Neutrophil (primary cell): Measurements from ENCODE around the gene UMAD1.

Experiments used
- H3K27ac ChIP-seq: fragments of 200-600 bp; sonication (generic); 2 replicates; pipeline ENCODE4 v1.5.1; 2016; ENCODE audit warnings: mild to moderate bottlenecking, moderate library complexity
- H3K27me3 ChIP-seq: fragments of 200-600 bp; sonication (generic); 2 replicates; pipeline ENCODE4 v1.6.0; 2016; ENCODE audit warnings: mild to moderate bottlenecking
- H3K36me3 ChIP-seq: fragments of 200-600 bp; sonication (generic); 2 replicates; pipeline ENCODE4 v1.5.1; 2017
- H3K4me1 ChIP-seq, 2 experiments: fragments of 200-600 bp in 1 of 2; sonication (generic) in 1 of 2; 1 replicate in 1 of 2; 2 replicates in 1 of 2; pipeline versions ENCODE4 v1.5.1 to v1.6.1; 2013 to 2016; ENCODE audit warnings: low read depth in 1 of 2, low read length in 1 of 2, mild to moderate bottlenecking in 1 of 2, moderate library complexity in 1 of 2; ENCODE audit not compliant: control insufficient read depth in 1 of 2, insufficient read depth in 1 of 2
- H3K4me3 ChIP-seq, 2 experiments: fragments of 200-600 bp in 1 of 2; sonication (generic) in 1 of 2; 1 replicate in 1 of 2; 2 replicates in 1 of 2; pipeline ENCODE4 v1.5.1; 2013 to 2016; ENCODE audit warnings: low read depth in 1 of 2, low read length in 1 of 2, mild to moderate bottlenecking in 1 of 2, moderate library complexity in 1 of 2
- H3K9me3 ChIP-seq: fragments of 200-600 bp; sonication (generic); 2 replicates; pipeline ENCODE4 v1.5.1; 2016
- TF ChIP-seq, protein P1 (sequence below): fragments of 200-600 bp; sonication (generic); IDR thresholded peaks from 2 replicates; pipeline ENCODE4 v1.5.1; 2016; ENCODE audit warnings: antibody characterized with exemption

Gene UMAD1

DNA sequence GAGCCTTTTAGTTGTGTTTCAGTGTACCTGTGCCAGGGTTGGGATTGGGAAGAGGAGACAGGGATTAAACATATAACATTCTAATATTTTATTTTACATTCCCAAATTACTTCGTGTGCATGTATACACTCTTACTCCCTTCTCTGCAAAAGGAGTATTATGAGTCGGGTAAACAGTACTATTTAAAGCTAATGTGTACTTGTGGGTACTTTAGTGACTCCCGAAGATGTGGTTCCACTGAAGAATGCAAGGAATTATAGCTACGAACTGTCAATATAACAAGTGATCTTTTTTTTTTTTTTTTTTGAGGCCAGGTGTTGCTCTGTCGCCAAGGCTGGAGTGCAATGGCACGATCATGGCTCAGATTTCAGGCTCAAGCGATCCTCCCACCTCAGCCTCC is 200.5 kb downstream of the UMAD1 start:
- Histone ChIP-seq H3K27ac (no peak overlapping the region), H3K4me1 (no peaks in the 10 kb centered on the region), H3K27me3 (no peaks in the 10 kb centered on the region), H3K9me3 (no peaks in the 10 kb centered on the region), H3K4me3 (no peak overlapping the region), H3K36me3 (no peaks in the 10 kb centered on the region)
- TF ChIP-seq, protein P1, sequence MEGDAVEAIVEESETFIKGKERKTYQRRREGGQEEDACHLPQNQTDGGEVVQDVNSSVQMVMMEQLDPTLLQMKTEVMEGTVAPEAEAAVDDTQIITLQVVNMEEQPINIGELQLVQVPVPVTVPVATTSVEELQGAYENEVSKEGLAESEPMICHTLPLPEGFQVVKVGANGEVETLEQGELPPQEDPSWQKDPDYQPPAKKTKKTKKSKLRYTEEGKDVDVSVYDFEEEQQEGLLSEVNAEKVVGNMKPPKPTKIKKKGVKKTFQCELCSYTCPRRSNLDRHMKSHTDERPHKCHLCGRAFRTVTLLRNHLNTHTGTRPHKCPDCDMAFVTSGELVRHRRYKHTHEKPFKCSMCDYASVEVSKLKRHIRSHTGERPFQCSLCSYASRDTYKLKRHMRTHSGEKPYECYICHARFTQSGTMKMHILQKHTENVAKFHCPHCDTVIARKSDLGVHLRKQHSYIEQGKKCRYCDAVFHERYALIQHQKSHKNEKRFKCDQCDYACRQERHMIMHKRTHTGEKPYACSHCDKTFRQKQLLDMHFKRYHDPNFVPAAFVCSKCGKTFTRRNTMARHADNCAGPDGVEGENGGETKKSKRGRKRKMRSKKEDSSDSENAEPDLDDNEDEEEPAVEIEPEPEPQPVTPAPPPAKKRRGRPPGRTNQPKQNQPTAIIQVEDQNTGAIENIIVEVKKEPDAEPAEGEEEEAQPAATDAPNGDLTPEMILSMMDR = no peak

DNA sequence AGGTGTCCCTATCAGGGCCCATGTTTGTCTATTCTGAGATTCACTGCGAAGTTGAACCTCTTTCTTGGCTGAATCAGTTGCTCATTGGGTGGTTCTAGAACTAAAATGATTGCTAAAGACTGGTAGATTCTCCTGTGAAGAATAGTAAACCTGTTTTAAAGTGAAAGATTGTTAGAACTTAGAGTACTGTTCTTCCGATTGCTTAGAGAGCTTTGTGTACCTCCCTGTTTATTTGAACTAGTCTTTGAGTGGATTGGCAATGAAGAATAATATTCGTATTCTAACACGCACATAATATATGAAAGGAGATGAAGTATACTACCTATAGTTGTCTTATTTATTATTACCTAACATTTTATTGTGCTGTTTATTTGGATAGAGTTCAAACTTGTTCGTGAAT is 202.7 kb downstream of the UMAD1 start:
- Histone ChIP-seq H3K4me3 (no peak overlapping the region), H3K36me3 (no peaks in the 10 kb centered on the region), H3K4me1 (no peaks in the 10 kb centered on the region), H3K27me3 (no peaks in the 10 kb centered on the region), H3K9me3 (no peaks in the 10 kb centered on the region), H3K27ac (no peak overlapping the region)
- TF ChIP-seq, protein P1 = no peak

DNA sequence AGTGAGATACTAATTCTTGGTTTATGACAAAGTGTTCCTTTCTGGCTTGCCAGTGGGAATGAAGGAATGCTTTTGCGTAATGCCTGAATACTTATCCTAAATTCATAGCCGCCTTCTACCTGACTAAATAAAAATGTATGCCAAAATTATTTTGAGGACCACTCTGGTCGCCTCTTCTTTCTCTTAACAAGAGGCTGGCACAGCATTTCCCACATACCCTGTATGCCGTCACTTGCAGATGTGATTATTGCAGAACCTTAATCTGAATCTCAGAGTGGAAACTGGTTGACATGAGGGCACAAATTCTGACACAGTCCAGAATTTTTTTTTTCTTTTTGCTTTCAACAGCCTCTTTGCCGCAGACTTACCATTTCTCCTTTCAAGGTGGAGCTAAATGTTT is 203.4 kb downstream of the UMAD1 start:
- H3K9me3 ChIP-seq = no peaks in the 10 kb centered on the region
- no peaks in the 10 kb centered on the region for H3K27me3 ChIP-seq
- no peaks in the 10 kb centered on the region for H3K36me3 ChIP-seq
- no peaks in the 10 kb centered on the region for H3K4me1 ChIP-seq
- no peak overlapping the region for H3K4me3 ChIP-seq
- TF ChIP-seq, protein P1 = no peak
- H3K27ac ChIP-seq = no peak overlapping the region

DNA sequence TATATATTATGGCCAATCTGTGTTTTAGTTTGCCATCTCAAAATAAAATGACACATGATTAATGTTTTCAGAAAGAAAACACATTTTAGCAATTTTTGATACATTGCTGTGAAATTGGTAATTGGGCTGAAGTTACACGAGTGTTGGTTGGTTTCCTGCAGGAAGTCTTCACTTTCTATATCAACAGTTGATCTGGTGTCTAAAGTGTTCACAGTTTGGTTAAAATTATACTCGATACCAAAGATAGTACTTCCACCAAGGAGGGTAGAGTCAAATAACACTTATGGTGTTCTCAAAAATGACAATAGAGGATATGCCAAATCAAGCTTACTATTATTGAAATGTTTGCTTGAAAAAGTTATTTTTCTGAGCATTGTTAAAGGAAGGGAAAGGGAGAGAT is 207.7 kb downstream of the UMAD1 start:
- TF ChIP-seq, protein P1 = no peak
- Histone ChIP-seq H3K36me3 (no peaks in the 10 kb centered on the region), H3K4me1 (no peaks in the 10 kb centered on the region), H3K27ac (no peak overlapping the region), H3K4me3 (no peak overlapping the region), H3K27me3 (no peaks in the 10 kb centered on the region), H3K9me3 (no peaks in the 10 kb centered on the region)

DNA sequence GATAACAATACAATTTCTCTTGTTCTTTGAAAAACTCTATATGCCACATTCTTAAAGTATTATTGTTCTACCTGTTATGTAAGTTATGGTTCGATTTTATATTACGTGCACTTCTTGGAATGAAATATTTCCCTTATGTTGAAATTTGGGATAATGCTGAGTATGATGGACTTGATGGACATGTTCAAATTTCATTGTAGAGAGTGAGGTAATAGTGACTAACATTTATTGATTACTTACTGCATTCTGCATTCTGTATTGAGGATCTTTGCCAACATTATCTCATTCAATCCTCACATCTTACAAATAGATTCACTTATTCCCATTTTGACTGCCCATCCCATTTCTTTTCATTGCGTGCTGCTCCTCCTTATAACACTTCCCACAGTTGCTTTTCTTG is 208.3 kb downstream of the UMAD1 start:
- TF ChIP-seq, protein P1 = no peak
- no peaks in the 10 kb centered on the region for H3K36me3 ChIP-seq
- no peak overlapping the region for H3K27ac ChIP-seq
- no peaks in the 10 kb centered on the region for H3K4me1 ChIP-seq
- no peaks in the 10 kb centered on the region for H3K27me3 ChIP-seq
- no peak overlapping the region for H3K4me3 ChIP-seq
- H3K9me3 ChIP-seq = no peaks in the 10 kb centered on the region

DNA sequence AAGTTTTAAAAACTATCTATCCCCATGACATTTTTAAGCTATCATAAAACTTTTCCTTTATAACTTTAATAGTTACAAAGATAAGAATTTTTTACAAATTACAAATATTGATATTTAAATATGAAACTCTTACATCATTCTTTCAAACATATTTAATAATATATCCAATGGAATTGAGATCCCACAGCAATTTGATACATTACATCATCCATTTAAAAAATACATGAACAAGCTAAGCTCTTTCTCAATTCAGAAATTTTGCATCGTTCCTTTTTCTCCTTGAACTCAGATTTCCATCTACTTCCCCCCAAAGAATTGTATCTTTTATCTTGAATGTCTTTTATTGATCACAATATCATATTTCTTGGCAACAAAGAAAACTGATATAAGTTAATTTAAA is 209.6 kb downstream of the UMAD1 start:
- TF ChIP-seq, protein P1 = no peak
- H3K27me3 ChIP-seq = no peaks in the 10 kb centered on the region
- H3K4me3 ChIP-seq = no peak overlapping the region

More for the DNA sequence above, 209.6 kb downstream of the UMAD1 start:
- no peaks in the 10 kb centered on the region for H3K36me3 ChIP-seq
- H3K27ac ChIP-seq = no peak overlapping the region
- no peaks in the 10 kb centered on the region for H3K4me1 ChIP-seq
- peaks cover 7% of the 10 kb centered on the region for H3K9me3 ChIP-seq
